GM18909 (cell line): ENCODE data around the gene CISD1.
A peak's percentile ranks its signal among the peaks of the same experiment; 100 is the strongest.

ENCODE experiments used
- ATAC-seq: cut with Tn5 transposase; IDR thresholded peaks from one replicate; pipeline ENCODE4 v1.9.1; 2021; ENCODE audit warnings: mild to moderate bottlenecking; ENCODE audit not compliant: unreplicated experiment, poor library complexity

Gene CISD1

GRCh38 chr10:58264780-58265179 is 4.2 kb upstream of the CISD1 start:
- ATAC-seq: no peak

GRCh38 chr10:58265249-58265648 is 3.7 kb upstream of the CISD1 start:
- no peak for ATAC-seq

- ATAC-seq: peak; percentile 18
Observed at GRCh38 chr10:58266003-58266825, 2.7 kb upstream of the CISD1 start.

- ATAC-seq: peak; percentile 12
Observed at GRCh38 chr10:58266826-58267712, 1.9 kb upstream of the CISD1 start.

GRCh38 chr10:58267713-58268453 is 1.1 kb upstream of the CISD1 start, which contains the start of gene IPMK:
TSS of gene IPMK (minus strand) at chr10:58267894. CDS start at chr10:58267611, 283 bp downstream.
- peak; percentile 66 for ATAC-seq

GRCh38 chr10:58268454-58268945 is 462 bp upstream of the CISD1 start:
- peak; percentile 0 for ATAC-seq

- no peak for ATAC-seq
Observed at GRCh38 chr10:58269782-58270290, 874 bp downstream of the CISD1 start.

GRCh38 chr10:58275261-58275660 is 6.3 kb downstream of the CISD1 start:
- ATAC-seq: no peak

- no peak for ATAC-seq
Observed at GRCh38 chr10:58275908-58276307, 6.9 kb downstream of the CISD1 start.

GRCh38 chr10:58278274-58278961 is 9.5 kb downstream of the CISD1 start:
- ATAC-seq: no peak

- no peak for ATAC-seq
Observed at GRCh38 chr10:58278962-58279307, 10.0 kb downstream of the CISD1 start.

- no peak for ATAC-seq
Observed at GRCh38 chr10:58280477-58280876, 11.5 kb downstream of the CISD1 start.

GRCh38 chr10:58281092-58281752 is 12.3 kb downstream of the CISD1 start:
- ATAC-seq: no peak

- peak; percentile 99 for ATAC-seq
Observed at GRCh38 chr10:58282615-58283014, 13.7 kb downstream of the CISD1 start.

GRCh38 chr10:58291538-58292174 is 22.7 kb downstream of the CISD1 start:
- peak; percentile 95 for ATAC-seq

- ATAC-seq: no peak
Observed at GRCh38 chr10:58293989-58294388, 25.0 kb downstream of the CISD1 start.

- peak; percentile 95 for ATAC-seq
Observed at GRCh38 chr10:58299580-58299979, 30.6 kb downstream of the CISD1 start.

- no peak for ATAC-seq
Observed at GRCh38 chr10:58300676-58301075, 31.7 kb downstream of the CISD1 start.

- no peak for ATAC-seq
Observed at GRCh38 chr10:58302254-58302653, 33.3 kb downstream of the CISD1 start.
